ENCODE results near the gene DCTN3.

DCTN3 gene

GRCh38 chr9:34615132-34615531, 5.2 kb downstream of the DCTN3 start:
- no peak for DNase-seq

DNA sequence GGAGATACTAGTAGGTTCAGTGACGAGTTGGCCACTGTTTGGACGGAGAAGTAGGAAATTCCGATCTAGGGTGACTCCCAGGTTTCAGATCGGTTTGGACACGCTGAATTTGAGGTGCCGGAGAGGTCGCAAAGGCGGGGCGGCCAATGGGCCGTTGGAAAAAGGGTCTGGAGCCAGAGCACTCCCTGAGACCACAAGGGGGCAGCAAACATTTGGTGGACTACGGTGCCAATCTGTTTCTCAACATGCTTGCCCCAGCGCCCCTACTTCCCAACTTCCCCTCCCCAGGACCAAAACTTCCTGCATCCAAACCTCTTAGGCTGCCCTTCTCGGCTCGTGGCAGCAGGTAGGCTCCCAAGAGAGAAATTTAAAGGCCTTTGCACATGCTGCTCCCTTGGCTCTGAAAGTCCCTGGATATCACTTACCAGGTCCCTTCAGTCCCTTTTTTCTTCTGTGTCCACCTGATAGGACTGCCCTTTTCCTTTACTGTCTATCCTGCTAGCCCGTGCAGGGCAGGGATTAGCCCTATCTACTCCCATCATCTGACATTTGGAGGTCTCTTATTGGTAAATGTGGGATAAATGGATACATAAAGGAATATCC, 7.4 kb downstream of the DCTN3 start:
- DNase-seq, result peak; percentile 85

- peak; percentile 91 for DNase-seq
Measured at GRCh38 chr9:34611811-34612787, 8.2 kb downstream of the DCTN3 start, which contains the start of gene RPP25L. RPP25L (minus strand) TSS chr9:34612097; CDS start chr9:34611296, 801 bp downstream.

GRCh38 chr9:34611251-34611810, 9.0 kb downstream of the DCTN3 start:
- DNase-seq, result no peak

DNA sequence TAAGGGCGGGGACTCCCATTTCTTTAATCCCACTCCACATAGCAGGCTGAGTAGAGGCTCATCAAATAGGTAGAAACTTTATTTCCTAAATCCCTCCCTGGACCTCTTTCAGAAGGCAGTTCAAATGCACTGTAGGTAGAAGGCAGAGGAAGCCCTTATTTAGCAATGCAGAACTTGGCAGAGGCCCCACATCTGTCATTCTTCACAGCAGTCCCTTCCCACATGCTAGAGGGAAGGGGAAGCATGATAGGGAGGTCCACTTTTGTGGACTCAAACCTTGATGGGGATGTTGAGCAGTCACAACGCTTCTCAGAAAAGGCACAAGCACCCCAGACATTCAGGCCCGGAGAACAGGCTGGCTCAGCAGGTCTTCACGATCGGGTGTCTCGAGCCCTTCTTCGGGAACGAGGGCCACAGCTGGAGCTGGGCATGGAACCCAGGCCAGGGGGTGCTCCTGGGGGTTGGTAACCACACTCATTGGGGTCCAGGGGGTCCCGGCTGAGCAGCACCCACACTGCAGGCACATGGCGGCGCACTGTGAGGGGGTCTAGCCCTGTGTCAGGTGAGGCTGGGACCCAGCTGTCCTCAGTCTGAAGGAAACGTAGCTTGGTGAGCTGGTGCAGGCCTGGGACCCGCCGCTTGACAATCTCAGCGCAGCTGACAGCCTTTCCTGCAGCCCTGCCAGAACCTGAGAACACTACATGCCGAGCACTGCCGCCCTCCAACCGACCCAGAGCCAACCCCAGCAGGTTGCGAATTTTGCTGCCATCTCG, 9.7 kb downstream of the DCTN3 start:
- no peak for DNase-seq

GRCh38 chr9:34607331-34607730, 13.0 kb downstream of the DCTN3 start:
- no peak for DNase-seq

- DNase-seq, result no peak
Measured at GRCh38 chr9:34606905-34607304, 13.4 kb downstream of the DCTN3 start.

DNA sequence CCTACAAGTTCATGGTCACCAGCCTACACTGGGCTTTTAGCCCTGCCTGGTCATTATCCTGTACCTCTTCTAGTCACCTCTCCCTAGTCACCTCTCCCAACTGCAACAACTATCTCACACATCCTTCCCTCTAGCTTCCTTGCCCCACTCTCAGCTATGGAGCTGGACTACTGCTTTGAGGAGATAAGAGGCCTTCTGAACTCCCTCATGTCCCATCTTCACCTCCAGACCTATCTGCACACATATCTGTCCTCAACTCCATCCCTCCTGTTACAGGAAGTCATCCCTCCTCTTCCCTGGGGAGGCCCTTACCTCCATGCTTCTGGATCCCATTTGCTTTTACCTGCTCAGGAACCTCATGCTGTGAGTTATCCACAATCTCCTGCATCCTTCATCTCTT, 14.1 kb downstream of the DCTN3 start:
- DNase-seq, result no peak

GRCh38 chr9:34603610-34604231, 16.6 kb downstream of the DCTN3 start:
- DNase-seq, result peak; percentile 77

DNA sequence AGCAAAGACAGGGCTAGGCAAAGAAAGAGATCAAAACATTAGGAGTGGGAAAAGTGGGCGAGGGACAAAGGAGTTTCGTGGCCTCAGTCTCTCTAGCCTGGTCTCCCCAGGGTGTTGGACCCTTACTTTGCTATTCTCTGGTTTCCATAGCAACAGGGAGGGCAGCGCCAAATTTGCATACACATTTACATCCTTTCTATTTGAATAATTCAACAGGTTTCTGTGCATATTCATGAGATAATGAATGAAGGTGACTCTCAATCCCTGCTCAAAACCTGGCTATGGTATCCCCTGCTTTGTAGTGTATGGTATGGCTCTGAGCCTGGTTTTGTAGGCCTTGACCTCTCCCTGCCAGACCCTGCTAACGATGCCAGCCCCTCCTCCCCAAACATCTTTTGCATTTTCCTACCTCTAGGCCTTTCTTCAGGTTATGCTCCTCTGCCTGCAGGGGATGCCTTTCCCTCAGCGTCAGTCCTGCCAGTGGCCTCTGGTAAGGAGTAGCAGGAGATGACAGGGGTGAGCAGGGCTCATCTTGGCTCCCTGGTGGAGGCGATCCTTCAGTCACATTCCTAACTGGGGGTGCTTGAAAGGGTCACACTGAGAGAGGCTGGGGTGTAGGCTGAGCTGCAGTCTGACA, 18.2 kb downstream of the DCTN3 start:
- no peak for DNase-seq

GRCh38 chr9:34600908-34601307, 19.4 kb downstream of the DCTN3 start:
- no peak for DNase-seq

DNA sequence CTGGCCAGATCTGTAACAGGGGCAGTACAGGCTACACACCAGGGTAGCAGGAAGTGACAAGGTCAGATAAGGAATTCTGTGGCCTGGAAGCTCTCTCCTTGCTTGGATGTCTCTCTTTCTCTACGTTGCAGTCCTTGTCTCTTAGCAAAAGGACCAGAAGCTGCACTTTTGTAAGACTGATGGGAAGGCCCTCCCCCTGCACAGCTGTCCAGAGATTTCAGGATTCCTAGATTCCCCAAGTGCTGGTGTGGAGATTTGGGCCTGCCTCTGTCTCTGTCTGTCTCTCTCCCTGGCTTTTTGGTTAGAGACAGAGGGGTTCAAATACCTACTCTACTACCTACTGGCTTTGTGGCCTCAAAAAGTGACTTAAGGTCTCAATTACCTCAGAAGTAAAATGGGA, 20.7 kb downstream of the DCTN3 start:
- no peak for DNase-seq

- no peak for DNase-seq
Measured at GRCh38 chr9:34594177-34594576, 26.1 kb downstream of the DCTN3 start.

DNA sequence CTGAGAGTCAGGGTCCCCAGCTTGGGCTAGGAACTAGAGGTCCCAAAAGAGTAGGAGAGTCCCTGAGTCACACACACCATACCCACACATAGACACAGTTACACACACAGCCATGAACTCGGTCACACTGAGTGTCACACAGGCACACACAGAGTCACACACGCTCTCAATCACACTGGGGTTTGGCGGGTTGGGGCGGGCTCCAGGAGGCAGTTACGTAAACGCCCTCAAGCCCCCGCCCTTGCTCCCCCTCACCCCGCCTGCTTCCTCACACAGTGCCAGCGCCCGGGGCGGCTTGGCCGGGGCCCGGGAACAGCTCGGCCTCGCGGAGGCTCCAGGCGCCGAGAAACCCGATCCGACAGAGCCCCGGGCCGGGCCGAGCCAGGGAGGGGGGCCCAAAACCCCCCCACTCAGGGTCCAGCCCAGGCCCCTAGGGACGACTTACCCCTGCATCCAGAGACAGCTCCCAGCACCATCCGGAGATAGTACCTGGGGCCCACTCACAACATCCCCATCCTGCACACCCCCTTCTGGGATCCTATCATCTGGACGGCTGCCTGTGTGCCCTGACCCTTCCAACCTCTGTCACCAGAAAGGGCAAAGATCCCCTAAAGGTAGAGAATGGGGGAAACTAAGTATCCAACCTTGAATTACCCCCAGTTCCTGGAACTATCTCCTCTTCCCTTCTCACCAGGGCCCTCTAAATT, 27.2 kb downstream of the DCTN3 start:
- no peak for DNase-seq

DNA sequence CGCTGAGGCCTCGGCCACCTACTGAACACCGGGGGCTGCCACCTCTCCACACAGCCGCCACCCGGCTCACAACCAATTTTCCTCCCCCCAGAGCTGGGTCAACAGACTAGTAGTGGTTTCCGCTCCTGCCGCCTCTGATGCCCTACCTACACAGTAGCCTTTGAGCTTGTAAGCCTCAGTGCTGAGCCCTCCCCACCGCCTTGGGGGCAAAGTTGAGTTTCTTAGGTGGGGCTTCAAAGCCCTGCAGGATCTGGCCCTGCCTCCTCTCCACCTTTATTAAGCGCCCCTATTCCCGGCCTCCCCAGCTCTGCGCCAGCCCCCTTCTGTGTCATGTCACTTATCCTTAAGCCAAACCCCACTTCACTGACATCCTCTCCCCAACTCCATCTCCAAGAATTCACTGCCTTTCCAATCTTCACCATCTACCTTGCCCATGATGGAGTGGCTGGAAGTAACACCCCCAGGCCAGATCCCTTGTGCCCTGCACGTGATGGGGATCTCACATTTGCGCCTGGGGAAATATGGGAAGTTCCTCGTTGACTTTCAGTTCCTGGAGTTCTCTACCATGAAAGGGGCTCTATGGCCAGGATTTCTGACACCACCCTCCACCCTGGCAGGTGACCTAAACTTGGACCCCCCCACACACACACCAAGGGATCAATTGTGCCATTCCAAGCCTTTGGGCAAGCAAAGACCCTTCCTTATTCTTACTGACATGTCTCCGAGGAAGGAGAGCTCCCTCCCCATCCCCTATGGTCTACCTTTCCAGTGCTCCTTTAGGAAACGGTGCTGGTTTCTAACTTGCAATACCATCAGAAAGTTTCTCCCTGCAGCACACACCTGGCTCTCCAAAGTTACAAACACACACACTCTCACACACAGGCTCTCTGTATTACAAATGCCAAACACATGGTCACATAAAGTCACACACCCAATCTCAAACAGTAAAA, 28.1 kb downstream of the DCTN3 start:
- DNase-seq, result no peak

- DNase-seq, result peak; percentile 72
Measured at GRCh38 chr9:34591248-34591916, 28.9 kb downstream of the DCTN3 start.

GRCh38 chr9:34590381-34591247, 29.7 kb downstream of the DCTN3 start:
- no peak for DNase-seq

- DNase-seq, result no peak
Measured at GRCh38 chr9:34589636-34590380, 30.5 kb downstream of the DCTN3 start, which contains the start of gene CNTFR. CNTFR (minus strand) TSS chr9:34589724; CDS start chr9:34568981, 20,743 bp downstream.

All from RPMI8226 (cell line).